SK-N-SH treated with all-trans-retinoic acid at 6 μM for 48 hours (cell line): ENCODE results near the gene PABPC1L.
A peak's percentile ranks its signal among the peaks of the same experiment; 100 is the strongest.

ENCODE experiments used
- ATAC-seq: fragments of 200-7000 bp; cut with Tn5 transposase; 3 replicates; pipeline ENCODE4 v1.9.1; 2020; ENCODE audit warnings: mild to moderate bottlenecking, moderate library complexity
- ARNTL ChIP-seq: fragments of 450-650 bp; formaldehyde crosslinking; IDR thresholded peaks from 2 replicates; pipeline ENCODE4 v1.5.0; 2020; ENCODE audit warnings: low read depth, mild to moderate bottlenecking, moderate library complexity, borderline replicate concordance
- BACH2 ChIP-seq: fragments of 250-450 bp; sonication (Bioruptor Pico); IDR thresholded peaks from 2 replicates; pipeline ENCODE4 v1.9.0; 2021; ENCODE audit warnings: mild to moderate bottlenecking, borderline replicate concordance
- ESRRG ChIP-seq: fragments of 250-450 bp; sonication (Bioruptor Pico); IDR thresholded peaks from 2 replicates; pipeline ENCODE4 v1.6.1; 2021; ENCODE audit warnings: mild to moderate bottlenecking
- GLIS3 ChIP-seq: fragments of 250-450 bp; sonication (Bioruptor Pico); IDR thresholded peaks from 2 replicates; pipeline ENCODE4 v1.5.0; 2020; ENCODE audit warnings: mild to moderate bottlenecking, moderate library complexity
- OSR1 ChIP-seq: fragments of 250-450 bp; sonication (Bioruptor Pico); IDR thresholded peaks from 2 replicates; pipeline ENCODE4 v1.8.0; 2022; ENCODE audit warnings: moderate library complexity, mild to moderate bottlenecking, inconsistent platforms
- PPARA ChIP-seq: fragments of 250-450 bp; sonication (Bioruptor Pico); IDR thresholded peaks from 2 replicates; pipeline ENCODE4 v1.5.0; 2020; ENCODE audit warnings: mild to moderate bottlenecking, borderline replicate concordance
- RARB ChIP-seq: fragments of 250-450 bp; sonication (Bioruptor Pico); IDR thresholded peaks from 2 replicates; pipeline ENCODE4 v1.8.0; 2021; ENCODE audit warnings: mild to moderate bottlenecking, moderate library complexity
- SNAI2 ChIP-seq: fragments of 250-450 bp; sonication (Bioruptor Pico); IDR thresholded peaks from 2 replicates; pipeline ENCODE4 v1.5.0; 2020; ENCODE audit warnings: mild to moderate bottlenecking, moderate library complexity
- TCF4 ChIP-seq: fragments of 250-450 bp; sonication (Bioruptor Pico); IDR thresholded peaks from 2 replicates; pipeline ENCODE4 v1.8.0; 2021; ENCODE audit warnings: mild to moderate bottlenecking, moderate library complexity, borderline replicate concordance
- ZC3H10 ChIP-seq: fragments of 250-450 bp; sonication (Bioruptor Pico); IDR thresholded peaks from 2 replicates; pipeline ENCODE4 v1.5.1; 2021; ENCODE audit warnings: mild to moderate bottlenecking, moderate library complexity
- ZFP3 ChIP-seq: fragments of 250-450 bp; sonication (Bioruptor Pico); IDR thresholded peaks from 2 replicates; pipeline ENCODE4 v1.5.0; 2020; ENCODE audit warnings: mild to moderate bottlenecking, moderate library complexity
- ZFP30 ChIP-seq: fragments of 450-650 bp; formaldehyde crosslinking; IDR thresholded peaks from 2 replicates; pipeline ENCODE4 v1.5.0; 2022; ENCODE audit warnings: mild to moderate bottlenecking, moderate library complexity
- ZNF565 ChIP-seq: fragments of 450-650 bp; formaldehyde crosslinking; conservative IDR thresholded peaks from 2 replicates; pipeline ENCODE4 v1.5.0; 2020; ENCODE audit warnings: low read depth, mild to moderate bottlenecking, moderate library complexity
- ZNF70 ChIP-seq: fragments of 450-650 bp; formaldehyde crosslinking; IDR thresholded peaks from 2 replicates; pipeline ENCODE4 v1.5.0; 2020; ENCODE audit warnings: mild to moderate bottlenecking, moderate library complexity
- TF ChIP-seq, protein P1 (sequence below): fragments of 250-450 bp; sonication (Bioruptor Pico); IDR thresholded peaks from 2 replicates; pipeline ENCODE4 v1.8.0; 2020; ENCODE audit warnings: mild to moderate bottlenecking, moderate library complexity, borderline replicate concordance
- TF ChIP-seq, protein P2 (sequence below): fragments of 250-450 bp; sonication (Bioruptor Pico); IDR thresholded peaks from 2 replicates; pipeline ENCODE4 v1.5.1; 2021; ENCODE audit warnings: mild to moderate bottlenecking, moderate library complexity
- TF ChIP-seq, protein P3 (sequence below): fragments of 250-450 bp; sonication (Bioruptor Pico); IDR thresholded peaks from 2 replicates; pipeline ENCODE4 v1.5.1; 2020; ENCODE audit warnings: low read depth, mild to moderate bottlenecking, moderate library complexity
- TF ChIP-seq, protein P4 (sequence below): fragments of 250-450 bp; sonication (Bioruptor Pico); IDR thresholded peaks from 2 replicates; pipeline ENCODE4 v1.8.0; 2021; ENCODE audit warnings: low read depth, mild to moderate bottlenecking, moderate library complexity, borderline replicate concordance
- TF ChIP-seq, protein P5 (sequence below): fragments of 250-450 bp; sonication (Bioruptor Pico); IDR thresholded peaks from 2 replicates; pipeline ENCODE4 v1.5.0; 2020; ENCODE audit warnings: mild to moderate bottlenecking, moderate library complexity

Gene PABPC1L

DNA sequence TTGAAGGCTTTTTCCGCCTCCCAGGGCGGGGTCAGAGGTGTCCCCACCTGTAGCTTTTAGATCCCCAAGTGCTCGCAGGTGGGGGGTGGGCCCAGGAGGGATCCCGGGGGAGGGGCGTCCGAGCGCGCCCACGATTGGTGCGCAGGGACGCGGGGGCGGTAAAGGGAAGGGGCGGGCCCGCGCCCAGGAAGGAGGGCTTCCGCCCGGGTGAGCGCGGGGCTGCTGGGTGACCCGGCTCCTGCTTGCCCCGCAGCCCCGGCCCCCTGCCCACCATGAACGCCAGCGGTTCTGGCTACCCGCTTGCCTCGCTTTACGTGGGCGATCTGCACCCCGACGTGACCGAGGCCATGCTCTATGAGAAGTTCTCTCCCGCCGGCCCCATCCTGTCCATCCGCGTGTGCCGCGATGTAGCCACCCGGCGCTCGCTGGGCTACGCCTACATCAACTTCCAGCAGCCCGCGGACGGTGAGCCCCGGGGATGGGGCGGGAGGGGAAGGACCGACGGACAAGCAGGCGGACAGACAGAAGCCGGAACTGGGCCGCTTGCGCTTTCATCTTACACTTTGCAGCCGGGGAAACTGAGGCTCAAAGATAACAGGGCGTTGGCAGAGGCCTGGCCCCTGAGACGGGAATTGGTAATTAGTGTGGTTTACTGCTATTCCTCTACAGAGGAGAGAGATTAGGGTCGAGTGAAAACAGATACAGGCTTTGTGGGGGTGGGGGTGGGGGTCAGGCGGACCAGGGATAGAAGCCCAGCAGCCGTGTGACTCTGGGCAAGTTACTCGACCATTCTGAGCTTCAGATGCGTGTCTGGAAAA, at the start of gene PABPC1L:
PABPC1L (plus strand) TSS at position 189 of the 818 bp plus-strand sequence; CDS start at position 273, 84 bp downstream.
- ATAC-seq, result peak; percentile 94
- TF ChIP-seq, protein P1, sequence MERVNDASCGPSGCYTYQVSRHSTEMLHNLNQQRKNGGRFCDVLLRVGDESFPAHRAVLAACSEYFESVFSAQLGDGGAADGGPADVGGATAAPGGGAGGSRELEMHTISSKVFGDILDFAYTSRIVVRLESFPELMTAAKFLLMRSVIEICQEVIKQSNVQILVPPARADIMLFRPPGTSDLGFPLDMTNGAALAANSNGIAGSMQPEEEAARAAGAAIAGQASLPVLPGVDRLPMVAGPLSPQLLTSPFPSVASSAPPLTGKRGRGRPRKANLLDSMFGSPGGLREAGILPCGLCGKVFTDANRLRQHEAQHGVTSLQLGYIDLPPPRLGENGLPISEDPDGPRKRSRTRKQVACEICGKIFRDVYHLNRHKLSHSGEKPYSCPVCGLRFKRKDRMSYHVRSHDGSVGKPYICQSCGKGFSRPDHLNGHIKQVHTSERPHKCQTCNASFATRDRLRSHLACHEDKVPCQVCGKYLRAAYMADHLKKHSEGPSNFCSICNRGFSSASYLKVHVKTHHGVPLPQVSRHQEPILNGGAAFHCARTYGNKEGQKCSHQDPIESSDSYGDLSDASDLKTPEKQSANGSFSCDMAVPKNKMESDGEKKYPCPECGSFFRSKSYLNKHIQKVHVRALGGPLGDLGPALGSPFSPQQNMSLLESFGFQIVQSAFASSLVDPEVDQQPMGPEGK (CRISPR knock-in tag), result peak; percentile 56; the same call in 1 of the 2 replicates
- TF ChIP-seq, protein P2, sequence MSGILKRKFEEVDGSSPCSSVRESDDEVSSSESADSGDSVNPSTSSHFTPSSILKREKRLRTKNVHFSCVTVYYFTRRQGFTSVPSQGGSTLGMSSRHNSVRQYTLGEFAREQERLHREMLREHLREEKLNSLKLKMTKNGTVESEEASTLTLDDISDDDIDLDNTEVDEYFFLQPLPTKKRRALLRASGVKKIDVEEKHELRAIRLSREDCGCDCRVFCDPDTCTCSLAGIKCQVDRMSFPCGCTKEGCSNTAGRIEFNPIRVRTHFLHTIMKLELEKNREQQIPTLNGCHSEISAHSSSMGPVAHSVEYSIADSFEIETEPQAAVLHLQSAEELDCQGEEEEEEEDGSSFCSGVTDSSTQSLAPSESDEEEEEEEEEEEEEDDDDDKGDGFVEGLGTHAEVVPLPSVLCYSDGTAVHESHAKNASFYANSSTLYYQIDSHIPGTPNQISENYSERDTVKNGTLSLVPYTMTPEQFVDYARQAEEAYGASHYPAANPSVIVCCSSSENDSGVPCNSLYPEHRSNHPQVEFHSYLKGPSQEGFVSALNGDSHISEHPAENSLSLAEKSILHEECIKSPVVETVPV (CRISPR knock-in tag), result peak; percentile 49; the same call in 1 of the 2 replicates
- 0 out of 2 replicates have a peak, but pooled peaks have one; percentile 45 for TF ChIP-seq GLIS3 (CRISPR knock-in tag)
- TF ChIP-seq, protein P3, sequence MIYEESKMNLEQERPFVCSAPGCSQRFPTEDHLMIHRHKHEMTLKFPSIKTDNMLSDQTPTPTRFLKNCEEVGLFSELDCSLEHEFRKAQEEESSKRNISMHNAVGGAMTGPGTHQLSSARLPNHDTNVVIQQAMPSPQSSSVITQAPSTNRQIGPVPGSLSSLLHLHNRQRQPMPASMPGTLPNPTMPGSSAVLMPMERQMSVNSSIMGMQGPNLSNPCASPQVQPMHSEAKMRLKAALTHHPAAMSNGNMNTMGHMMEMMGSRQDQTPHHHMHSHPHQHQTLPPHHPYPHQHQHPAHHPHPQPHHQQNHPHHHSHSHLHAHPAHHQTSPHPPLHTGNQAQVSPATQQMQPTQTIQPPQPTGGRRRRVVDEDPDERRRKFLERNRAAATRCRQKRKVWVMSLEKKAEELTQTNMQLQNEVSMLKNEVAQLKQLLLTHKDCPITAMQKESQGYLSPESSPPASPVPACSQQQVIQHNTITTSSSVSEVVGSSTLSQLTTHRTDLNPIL (CRISPR knock-in tag), result no peak

DNA sequence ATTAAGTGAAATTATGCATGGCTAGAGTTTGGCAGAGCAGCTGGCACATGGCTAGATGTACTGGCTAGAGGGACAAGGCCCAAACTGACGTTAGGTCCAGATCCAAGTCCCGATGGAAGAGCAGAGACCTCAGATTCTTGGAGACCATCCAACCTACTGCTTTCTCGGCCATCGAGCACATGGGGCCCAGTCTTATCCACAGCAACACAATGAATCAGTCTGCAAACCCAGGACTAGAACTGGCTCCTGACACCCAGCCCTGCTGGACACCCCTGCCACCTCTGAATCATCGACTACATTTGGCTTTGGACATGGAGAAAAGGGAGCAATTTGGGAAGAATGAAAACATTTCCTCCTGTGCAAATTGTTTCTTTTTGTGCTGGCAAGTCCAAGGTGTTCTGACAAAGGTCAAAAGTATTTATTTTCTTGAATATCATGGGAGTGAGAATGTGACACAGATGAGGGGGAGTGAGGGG, 48.3 kb upstream of the PABPC1L start:
- no peak for TF ChIP-seq GLIS3 (CRISPR knock-in tag)
- TF ChIP-seq SNAI2 (CRISPR knock-in tag), result no peak
- TF ChIP-seq, protein P4, sequence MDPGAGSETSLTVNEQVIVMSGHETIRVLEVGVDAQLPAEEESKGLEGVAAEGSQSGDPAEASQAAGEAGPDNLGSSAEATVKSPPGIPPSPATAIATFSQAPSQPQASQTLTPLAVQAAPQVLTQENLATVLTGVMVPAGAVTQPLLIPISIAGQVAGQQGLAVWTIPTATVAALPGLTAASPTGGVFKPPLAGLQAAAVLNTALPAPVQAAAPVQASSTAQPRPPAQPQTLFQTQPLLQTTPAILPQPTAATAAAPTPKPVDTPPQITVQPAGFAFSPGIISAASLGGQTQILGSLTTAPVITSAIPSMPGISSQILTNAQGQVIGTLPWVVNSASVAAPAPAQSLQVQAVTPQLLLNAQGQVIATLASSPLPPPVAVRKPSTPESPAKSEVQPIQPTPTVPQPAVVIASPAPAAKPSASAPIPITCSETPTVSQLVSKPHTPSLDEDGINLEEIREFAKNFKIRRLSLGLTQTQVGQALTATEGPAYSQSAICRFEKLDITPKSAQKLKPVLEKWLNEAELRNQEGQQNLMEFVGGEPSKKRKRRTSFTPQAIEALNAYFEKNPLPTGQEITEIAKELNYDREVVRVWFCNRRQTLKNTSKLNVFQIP (CRISPR knock-in tag), result no peak
- no peak for TF ChIP-seq ESRRG (CRISPR knock-in tag)
- TF ChIP-seq, protein P2 (CRISPR knock-in tag), result no peak
- no peak for TF ChIP-seq ZNF565
- no peak; the same call in 2 of the 3 replicates for ATAC-seq

DNA sequence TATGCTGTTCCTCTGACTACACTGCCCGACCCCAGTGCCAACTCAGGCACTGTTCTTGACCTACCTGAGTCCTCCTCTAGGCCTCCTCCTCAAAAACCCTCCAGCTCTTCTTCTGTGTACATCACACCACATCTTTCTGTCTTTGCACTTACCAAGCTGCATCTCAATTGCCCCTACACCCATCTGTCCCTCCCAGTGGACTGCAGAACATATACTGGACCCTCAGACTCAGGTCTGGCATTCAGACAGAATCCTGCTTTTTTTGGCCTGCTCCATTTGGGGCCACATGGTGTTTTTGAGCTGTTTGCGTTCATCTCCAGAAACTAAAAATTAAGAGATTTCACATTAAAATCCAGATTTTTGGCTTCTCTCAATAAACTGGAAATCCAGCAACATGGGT, 47.6 kb upstream of the PABPC1L start:
- no peak for ATAC-seq
- TF ChIP-seq ZNF70 (CRISPR knock-in tag) (no peak), ARNTL (CRISPR knock-in tag) (no peak), PPARA (CRISPR knock-in tag) (no peak), ZNF565 (no peak), ZFP3 (no peak), OSR1 (CRISPR knock-in tag) (no peak), ZC3H10 (CRISPR knock-in tag) (no peak), SNAI2 (CRISPR knock-in tag) (no peak), ZFP30 (CRISPR knock-in tag) (no peak), BACH2 (CRISPR knock-in tag) (no peak), ESRRG (CRISPR knock-in tag) (no peak), RARB (CRISPR knock-in tag) (no peak), TCF4 (no peak)
- TF ChIP-seq, protein P4 (CRISPR knock-in tag), result no peak
- TF ChIP-seq, protein P5, sequence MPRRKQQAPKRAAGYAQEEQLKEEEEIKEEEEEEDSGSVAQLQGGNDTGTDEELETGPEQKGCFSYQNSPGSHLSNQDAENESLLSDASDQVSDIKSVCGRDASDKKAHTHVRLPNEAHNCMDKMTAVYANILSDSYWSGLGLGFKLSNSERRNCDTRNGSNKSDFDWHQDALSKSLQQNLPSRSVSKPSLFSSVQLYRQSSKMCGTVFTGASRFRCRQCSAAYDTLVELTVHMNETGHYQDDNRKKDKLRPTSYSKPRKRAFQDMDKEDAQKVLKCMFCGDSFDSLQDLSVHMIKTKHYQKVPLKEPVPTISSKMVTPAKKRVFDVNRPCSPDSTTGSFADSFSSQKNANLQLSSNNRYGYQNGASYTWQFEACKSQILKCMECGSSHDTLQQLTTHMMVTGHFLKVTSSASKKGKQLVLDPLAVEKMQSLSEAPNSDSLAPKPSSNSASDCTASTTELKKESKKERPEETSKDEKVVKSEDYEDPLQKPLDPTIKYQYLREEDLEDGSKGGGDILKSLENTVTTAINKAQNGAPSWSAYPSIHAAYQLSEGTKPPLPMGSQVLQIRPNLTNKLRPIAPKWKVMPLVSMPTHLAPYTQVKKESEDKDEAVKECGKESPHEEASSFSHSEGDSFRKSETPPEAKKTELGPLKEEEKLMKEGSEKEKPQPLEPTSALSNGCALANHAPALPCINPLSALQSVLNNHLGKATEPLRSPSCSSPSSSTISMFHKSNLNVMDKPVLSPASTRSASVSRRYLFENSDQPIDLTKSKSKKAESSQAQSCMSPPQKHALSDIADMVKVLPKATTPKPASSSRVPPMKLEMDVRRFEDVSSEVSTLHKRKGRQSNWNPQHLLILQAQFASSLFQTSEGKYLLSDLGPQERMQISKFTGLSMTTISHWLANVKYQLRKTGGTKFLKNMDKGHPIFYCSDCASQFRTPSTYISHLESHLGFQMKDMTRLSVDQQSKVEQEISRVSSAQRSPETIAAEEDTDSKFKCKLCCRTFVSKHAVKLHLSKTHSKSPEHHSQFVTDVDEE (CRISPR knock-in tag), result no peak
- TF ChIP-seq, protein P1 (CRISPR knock-in tag), result no peak
- TF ChIP-seq, protein P3 (CRISPR knock-in tag), result no peak
